ENCODE measurements around the gene SLC7A11.

Gene SLC7A11

GRCh38 chr4:138242076-138242833 is at the start of gene SLC7A11:
Gene SLC7A11 (minus strand): TSS chr4:138242349. CDS start chr4:138242069, 280 bp downstream.
- DNase-seq (ENCODE audit: low spot score): peak; percentile 79

GRCh38 chr4:138291431-138291830 is 49.3 kb upstream of the SLC7A11 start:
- no peak for DNase-seq (ENCODE audit: low spot score)

GRCh38 chr4:138290805-138291204 is 48.7 kb upstream of the SLC7A11 start:
- DNase-seq (ENCODE audit: low spot score): no peak

GRCh38 chr4:138279286-138279685 is 37.1 kb upstream of the SLC7A11 start:
- DNase-seq (ENCODE audit: low spot score): no peak

GRCh38 chr4:138277133-138277532 is 35.0 kb upstream of the SLC7A11 start:
- no peak for DNase-seq (ENCODE audit: low spot score)

- DNase-seq (ENCODE audit: low spot score): peak; percentile 9
Observed at GRCh38 chr4:138275963-138276621, 33.9 kb upstream of the SLC7A11 start.

GRCh38 chr4:138275216-138275615 is 33.1 kb upstream of the SLC7A11 start:
- DNase-seq (ENCODE audit: low spot score): no peak

GRCh38 chr4:138269175-138269574 is 27.0 kb upstream of the SLC7A11 start:
- DNase-seq (ENCODE audit: low spot score): no peak

- DNase-seq (ENCODE audit: low spot score): no peak
Observed at GRCh38 chr4:138267835-138268234, 25.7 kb upstream of the SLC7A11 start.

- no peak for DNase-seq (ENCODE audit: low spot score)
Observed at GRCh38 chr4:138266948-138267347, 24.8 kb upstream of the SLC7A11 start.

GRCh38 chr4:138263247-138263816 is 21.2 kb upstream of the SLC7A11 start:
- DNase-seq (ENCODE audit: low spot score): no peak

GRCh38 chr4:138262469-138262868 is 20.3 kb upstream of the SLC7A11 start:
- no peak for DNase-seq (ENCODE audit: low spot score)

- DNase-seq (ENCODE audit: low spot score): no peak
Observed at GRCh38 chr4:138262030-138262429, 19.9 kb upstream of the SLC7A11 start.

GRCh38 chr4:138259824-138260223 is 17.7 kb upstream of the SLC7A11 start:
- no peak for DNase-seq (ENCODE audit: low spot score)

GRCh38 chr4:138259271-138259670 is 17.1 kb upstream of the SLC7A11 start:
- DNase-seq (ENCODE audit: low spot score): no peak

GRCh38 chr4:138256608-138257007 is 14.5 kb upstream of the SLC7A11 start:
- no peak for DNase-seq (ENCODE audit: low spot score)

- DNase-seq (ENCODE audit: low spot score): no peak
Observed at GRCh38 chr4:138255917-138256597, 13.9 kb upstream of the SLC7A11 start.

GRCh38 chr4:138252551-138252950 is 10.4 kb upstream of the SLC7A11 start:
- no peak for DNase-seq (ENCODE audit: low spot score)

GRCh38 chr4:138251938-138252337 is 9.8 kb upstream of the SLC7A11 start:
- DNase-seq (ENCODE audit: low spot score): no peak

- DNase-seq (ENCODE audit: low spot score): no peak
Observed at GRCh38 chr4:138249132-138249531, 7.0 kb upstream of the SLC7A11 start.

GRCh38 chr4:138248058-138248457 is 5.9 kb upstream of the SLC7A11 start:
- no peak for DNase-seq (ENCODE audit: low spot score)

GRCh38 chr4:138247643-138248042 is 5.5 kb upstream of the SLC7A11 start:
- no peak for DNase-seq (ENCODE audit: low spot score)

GRCh38 chr4:138243369-138243768 is 1.2 kb upstream of the SLC7A11 start:
- no peak for DNase-seq (ENCODE audit: low spot score)
